ENCODE results near the gene ATG9B. TPM values are rescaled to one million over a fixed set of nuclear protein-coding genes. Genes with fewer than 3 reads are reported as not detected.

Gene ATG9B
- total and polyA plus RNA-seq, 2 donors from 2014 or later = 0.19 TPM

GRCh38 chr7:150965273-150965830 lies 58.9 kb downstream of the ATG9B start:
- Histone ChIP-seq H3K9me3 (ENCODE audit: control insufficient read depth in 2 of 3, insufficient read depth in 1 of 3, low read length in 3 of 3) (no peaks in the 10 kb centered on the region), H3K36me3 (ENCODE audit: control insufficient read depth in 2 of 3, insufficient read depth in 3 of 3, low read length in 3 of 3) (no peaks in the 10 kb centered on the region), H3K27ac (ENCODE audit: low read depth in 2 of 2, low read length in 2 of 2) (no peak overlapping the region), H3K4me1 (ENCODE audit: control insufficient read depth in 2 of 3, insufficient read depth in 2 of 3, low read depth in 1 of 3, low read length in 3 of 3) (peaks cover 0 to 11% (median 0%) of the 10 kb centered on the region in 3 donors), H3K9ac (ENCODE audit: low read length in 3 of 3) (no peak overlapping the region), H3K4me3 (ENCODE audit: low read length in 3 of 3) (no peak overlapping the region), H3K27me3 (ENCODE audit: control insufficient read depth, insufficient read depth, low read length) (no peaks in the 10 kb centered on the region)
- TF ChIP-seq CTCF (IDR thresholded peaks at IDR 0.05; ENCODE audit: borderline replicate concordance, extremely low read depth, insufficient read depth) = no peak
- intact Hi-C loops (cut with DNase I) = no loop called here
- no peak for FAIRE-seq
- DNase-seq = no peak

Other genes with a start within 250 kb of the ATG9B start
- 345 TPM for gene TMEM176B, start 224.1 kb downstream of the ATG9B start, total RNA-seq
- 542 TPM for gene TMEM176B, start 224.1 kb downstream of the ATG9B start, polyA plus RNA-seq (ENCODE audit: insufficient read depth, low read depth, low replicate concordance)
- 288 TPM for gene TMEM176A, start 223.7 kb downstream of the ATG9B start, total RNA-seq
- 513 TPM for gene TMEM176A, start 223.7 kb downstream of the ATG9B start, polyA plus RNA-seq (ENCODE audit: insufficient read depth, low read depth, low replicate concordance)
- gene AOC1, start 172.0 kb downstream of the ATG9B start, total RNA-seq = 170 TPM
- 99.1 TPM for gene AOC1, start 172.0 kb downstream of the ATG9B start, polyA plus RNA-seq (ENCODE audit: insufficient read depth, low read depth, low replicate concordance)
- gene KCNH2, start 46.2 kb downstream of the ATG9B start, total RNA-seq = 1.3 TPM
- 1.5 TPM for gene KCNH2, start 46.2 kb downstream of the ATG9B start, polyA plus RNA-seq (ENCODE audit: insufficient read depth, low read depth, low replicate concordance)
- 51.7 TPM for gene NOS3, start 33.5 kb downstream of the ATG9B start, total RNA-seq
- gene NOS3, start 33.5 kb downstream of the ATG9B start, polyA plus RNA-seq (ENCODE audit: insufficient read depth, low read depth, low replicate concordance) = 9.3 TPM
- gene ABCB8, start 4.0 kb upstream of the ATG9B start, total RNA-seq = 36.0 TPM
- gene ABCB8, start 4.0 kb upstream of the ATG9B start, polyA plus RNA-seq (ENCODE audit: insufficient read depth, low read depth, low replicate concordance) = 34.3 TPM
- gene ASIC3, start 24.0 kb upstream of the ATG9B start, total RNA-seq = 1.9 TPM
- 3.1 TPM for gene ASIC3, start 24.0 kb upstream of the ATG9B start, polyA plus RNA-seq (ENCODE audit: insufficient read depth, low read depth, low replicate concordance)
- gene CDK5, start 33.4 kb upstream of the ATG9B start, total RNA-seq = 9.1 TPM
- 21.5 TPM for gene CDK5, start 33.4 kb upstream of the ATG9B start, polyA plus RNA-seq (ENCODE audit: insufficient read depth, low read depth, low replicate concordance)
- 104 TPM for gene SLC4A2, start 35.1 kb upstream of the ATG9B start, total RNA-seq
- 150 TPM for gene SLC4A2, start 35.1 kb upstream of the ATG9B start, polyA plus RNA-seq (ENCODE audit: insufficient read depth, low read depth, low replicate concordance)
- gene FASTK, start 56.3 kb upstream of the ATG9B start, total RNA-seq = 71.2 TPM
- gene FASTK, start 56.3 kb upstream of the ATG9B start, polyA plus RNA-seq (ENCODE audit: insufficient read depth, low read depth, low replicate concordance) = 116 TPM
- gene TMUB1, start 59.0 kb upstream of the ATG9B start, total RNA-seq = 36.9 TPM
- 79.9 TPM for gene TMUB1, start 59.0 kb upstream of the ATG9B start, polyA plus RNA-seq (ENCODE audit: insufficient read depth, low read depth, low replicate concordance)
- 64.4 TPM for gene AGAP3, start 62.0 kb upstream of the ATG9B start, total RNA-seq
- gene AGAP3, start 62.0 kb upstream of the ATG9B start, polyA plus RNA-seq (ENCODE audit: insufficient read depth, low read depth, low replicate concordance) = 35.8 TPM
- not detected for gene GBX1, start 143.2 kb upstream of the ATG9B start, total RNA-seq
- not detected for gene GBX1, start 143.2 kb upstream of the ATG9B start, polyA plus RNA-seq (ENCODE audit: insufficient read depth, low read depth, low replicate concordance)
- not detected for gene ASB10, start 162.8 kb upstream of the ATG9B start, total RNA-seq
- 0.22 TPM for gene ASB10, start 162.8 kb upstream of the ATG9B start, polyA plus RNA-seq (ENCODE audit: insufficient read depth, low read depth, low replicate concordance)
- gene H2BK1, start 186.0 kb upstream of the ATG9B start, total RNA-seq = not detected
- gene H2BK1, start 186.0 kb upstream of the ATG9B start, polyA plus RNA-seq (ENCODE audit: insufficient read depth, low read depth, low replicate concordance) = not detected
- 30.8 TPM for gene ABCF2, start 202.7 kb upstream of the ATG9B start, total RNA-seq
- gene ABCF2, start 202.7 kb upstream of the ATG9B start, polyA plus RNA-seq (ENCODE audit: insufficient read depth, low read depth, low replicate concordance) = 22.5 TPM
- gene CHPF2, start 208.0 kb upstream of the ATG9B start, total RNA-seq = 45.2 TPM
- 15.6 TPM for gene CHPF2, start 208.0 kb upstream of the ATG9B start, polyA plus RNA-seq (ENCODE audit: insufficient read depth, low read depth, low replicate concordance)
- 52.5 TPM for gene SMARCD3, start 224.2 kb upstream of the ATG9B start, total RNA-seq
- 46.4 TPM for gene SMARCD3, start 224.2 kb upstream of the ATG9B start, polyA plus RNA-seq (ENCODE audit: insufficient read depth, low read depth, low replicate concordance)